ENCODE data around the gene RIF1.
A peak's percentile ranks its signal among the peaks of the same experiment; 100 is the strongest.

RIF1 gene

GRCh38 chr2:151391436-151391835 lies 18.3 kb upstream of the RIF1 start:
- Histone ChIP-seq H3K27ac (ENCODE audit: low read depth, low read length) (no peak overlapping the region), H3K27me3 (ENCODE audit: control insufficient read depth, insufficient read depth, low read length) (no peaks in the 10 kb centered on the region), H3K36me3 (ENCODE audit: control insufficient read depth, insufficient read depth, low read length) (no peaks in the 10 kb centered on the region), H3K9me3 (ENCODE audit: control insufficient read depth, insufficient read depth, low read length) (no peaks in the 10 kb centered on the region), H3K9ac (ENCODE audit: low read depth, low read length) (no peak overlapping the region), H3K4me1 (ENCODE audit: control insufficient read depth, insufficient read depth, low read length) (no peaks in the 10 kb centered on the region), H3K4me3 (ENCODE audit: low read depth, low read length) (no peak overlapping the region)

- Histone ChIP-seq H3K4me3 (ENCODE audit: low read depth, low read length) (no peak overlapping the region), H3K9me3 (ENCODE audit: control insufficient read depth, insufficient read depth, low read length) (no peaks in the 10 kb centered on the region), H3K27me3 (ENCODE audit: control insufficient read depth, insufficient read depth, low read length) (no peaks in the 10 kb centered on the region), H3K36me3 (ENCODE audit: control insufficient read depth, insufficient read depth, low read length) (no peaks in the 10 kb centered on the region), H3K4me1 (ENCODE audit: control insufficient read depth, insufficient read depth, low read length) (no peaks in the 10 kb centered on the region), H3K27ac (ENCODE audit: low read depth, low read length) (no peak overlapping the region), H3K9ac (ENCODE audit: low read depth, low read length) (no peak overlapping the region)
Measured at GRCh38 chr2:151394509-151394908, 15.2 kb upstream of the RIF1 start.

GRCh38 chr2:151395509-151396374 lies 14.0 kb upstream of the RIF1 start:
- Histone ChIP-seq H3K27me3 (ENCODE audit: control insufficient read depth, insufficient read depth, low read length) (no peaks in the 10 kb centered on the region), H3K27ac (ENCODE audit: low read depth, low read length) (no peak overlapping the region)

GRCh38 chr2:151399981-151400380 lies 9.7 kb upstream of the RIF1 start:
- Histone ChIP-seq H3K4me1 (ENCODE audit: control insufficient read depth, insufficient read depth, low read length) (no peaks in the 10 kb centered on the region), H3K9me3 (ENCODE audit: control insufficient read depth, insufficient read depth, low read length) (no peaks in the 10 kb centered on the region), H3K4me3 (ENCODE audit: low read depth, low read length) (no peak overlapping the region), H3K36me3 (ENCODE audit: control insufficient read depth, insufficient read depth, low read length) (no peaks in the 10 kb centered on the region), H3K9ac (ENCODE audit: low read depth, low read length) (no peak overlapping the region), H3K27ac (ENCODE audit: low read depth, low read length) (no peak overlapping the region), H3K27me3 (ENCODE audit: control insufficient read depth, insufficient read depth, low read length) (no peaks in the 10 kb centered on the region)

More at GRCh38 chr2:151395509-151396374, 14.0 kb upstream of the RIF1 start:
- H3K4me1 ChIP-seq (ENCODE audit: control insufficient read depth, insufficient read depth, low read length): no peaks in the 10 kb centered on the region
- H3K9ac ChIP-seq (ENCODE audit: low read depth, low read length): no peak overlapping the region
- H3K36me3 ChIP-seq (ENCODE audit: control insufficient read depth, insufficient read depth, low read length): no peaks in the 10 kb centered on the region
- H3K9me3 ChIP-seq (ENCODE audit: control insufficient read depth, insufficient read depth, low read length): no peaks in the 10 kb centered on the region
- no peak overlapping the region for H3K4me3 ChIP-seq (ENCODE audit: low read depth, low read length)

- no peaks in the 10 kb centered on the region for H3K27me3 ChIP-seq (ENCODE audit: control insufficient read depth, insufficient read depth, low read length)
- no peak overlapping the region for H3K9ac ChIP-seq (ENCODE audit: low read depth, low read length)
Measured at GRCh38 chr2:151401149-151401548, 8.6 kb upstream of the RIF1 start.

GRCh38 chr2:151403914-151404313 lies 5.8 kb upstream of the RIF1 start:
- Histone ChIP-seq H3K9ac (ENCODE audit: low read depth, low read length) (no peak overlapping the region), H3K4me1 (ENCODE audit: control insufficient read depth, insufficient read depth, low read length) (no peaks in the 10 kb centered on the region), H3K27ac (ENCODE audit: low read depth, low read length) (no peak overlapping the region), H3K27me3 (ENCODE audit: control insufficient read depth, insufficient read depth, low read length) (no peaks in the 10 kb centered on the region), H3K36me3 (ENCODE audit: control insufficient read depth, insufficient read depth, low read length) (no peaks in the 10 kb centered on the region), H3K9me3 (ENCODE audit: control insufficient read depth, insufficient read depth, low read length) (no peaks in the 10 kb centered on the region), H3K4me3 (ENCODE audit: low read depth, low read length) (no peak overlapping the region)

More at GRCh38 chr2:151401149-151401548, 8.6 kb upstream of the RIF1 start:
- Histone ChIP-seq H3K4me1 (ENCODE audit: control insufficient read depth, insufficient read depth, low read length) (no peaks in the 10 kb centered on the region), H3K9me3 (ENCODE audit: control insufficient read depth, insufficient read depth, low read length) (no peaks in the 10 kb centered on the region), H3K27ac (ENCODE audit: low read depth, low read length) (no peak overlapping the region), H3K36me3 (ENCODE audit: control insufficient read depth, insufficient read depth, low read length) (no peaks in the 10 kb centered on the region), H3K4me3 (ENCODE audit: low read depth, low read length) (no peak overlapping the region)

- no peak overlapping the region for H3K27ac ChIP-seq (ENCODE audit: low read depth, low read length)
- H3K27me3 ChIP-seq (ENCODE audit: control insufficient read depth, insufficient read depth, low read length): no peaks in the 10 kb centered on the region
- H3K4me1 ChIP-seq (ENCODE audit: control insufficient read depth, insufficient read depth, low read length): no peaks in the 10 kb centered on the region
- H3K9ac ChIP-seq (ENCODE audit: low read depth, low read length): no peak overlapping the region
- no peak overlapping the region for H3K4me3 ChIP-seq (ENCODE audit: low read depth, low read length)
- no peaks in the 10 kb centered on the region for H3K9me3 ChIP-seq (ENCODE audit: control insufficient read depth, insufficient read depth, low read length)
- H3K36me3 ChIP-seq (ENCODE audit: control insufficient read depth, insufficient read depth, low read length): no peaks in the 10 kb centered on the region
Measured at GRCh38 chr2:151405376-151405775, 4.3 kb upstream of the RIF1 start.

GRCh38 chr2:151407281-151407680 lies 2.4 kb upstream of the RIF1 start:
- Histone ChIP-seq H3K27ac (ENCODE audit: low read depth, low read length) (no peak overlapping the region), H3K4me1 (ENCODE audit: control insufficient read depth, insufficient read depth, low read length) (no peaks in the 10 kb centered on the region), H3K9me3 (ENCODE audit: control insufficient read depth, insufficient read depth, low read length) (no peaks in the 10 kb centered on the region), H3K36me3 (ENCODE audit: control insufficient read depth, insufficient read depth, low read length) (peaks cover 9% of the 10 kb centered on the region), H3K27me3 (ENCODE audit: control insufficient read depth, insufficient read depth, low read length) (no peaks in the 10 kb centered on the region), H3K4me3 (ENCODE audit: low read depth, low read length) (no peak overlapping the region), H3K9ac (ENCODE audit: low read depth, low read length) (no peak overlapping the region)

GRCh38 chr2:151408788-151409600 lies 708 bp upstream of the RIF1 start:
- Histone ChIP-seq H3K36me3 (ENCODE audit: control insufficient read depth, insufficient read depth, low read length) (peaks cover 26% of the 10 kb centered on the region), H3K27ac (ENCODE audit: low read depth, low read length) (peak overlapping the region; percentile 97), H3K4me1 (ENCODE audit: control insufficient read depth, insufficient read depth, low read length) (no peaks in the 10 kb centered on the region), H3K27me3 (ENCODE audit: control insufficient read depth, insufficient read depth, low read length) (no peaks in the 10 kb centered on the region), H3K9me3 (ENCODE audit: control insufficient read depth, insufficient read depth, low read length) (no peaks in the 10 kb centered on the region), H3K9ac (ENCODE audit: low read depth, low read length) (no peak overlapping the region), H3K4me3 (ENCODE audit: low read depth, low read length) (peak overlapping the region; percentile 94; the same call in 1 of the 2 replicates)

GRCh38 chr2:151410485-151410834 lies 758 bp downstream of the RIF1 start:
- Histone ChIP-seq H3K9ac (ENCODE audit: low read depth, low read length) (peak overlapping the region; percentile 98), H3K27ac (ENCODE audit: low read depth, low read length) (peak overlapping the region; percentile 97), H3K36me3 (ENCODE audit: control insufficient read depth, insufficient read depth, low read length) (peaks cover 41% of the 10 kb centered on the region), H3K4me1 (ENCODE audit: control insufficient read depth, insufficient read depth, low read length) (no peaks in the 10 kb centered on the region), H3K9me3 (ENCODE audit: control insufficient read depth, insufficient read depth, low read length) (no peaks in the 10 kb centered on the region), H3K4me3 (ENCODE audit: low read depth, low read length) (peak overlapping the region; percentile 94), H3K27me3 (ENCODE audit: control insufficient read depth, insufficient read depth, low read length) (no peaks in the 10 kb centered on the region)

GRCh38 chr2:151417650-151418049 lies 7.9 kb downstream of the RIF1 start:
- Histone ChIP-seq H3K27me3 (ENCODE audit: control insufficient read depth, insufficient read depth, low read length) (no peaks in the 10 kb centered on the region), H3K4me1 (ENCODE audit: control insufficient read depth, insufficient read depth, low read length) (no peaks in the 10 kb centered on the region), H3K36me3 (ENCODE audit: control insufficient read depth, insufficient read depth, low read length) (peaks cover 99% of the 10 kb centered on the region), H3K9ac (ENCODE audit: low read depth, low read length) (no peak overlapping the region), H3K9me3 (ENCODE audit: control insufficient read depth, insufficient read depth, low read length) (no peaks in the 10 kb centered on the region), H3K27ac (ENCODE audit: low read depth, low read length) (no peak overlapping the region), H3K4me3 (ENCODE audit: low read depth, low read length) (no peak overlapping the region)
